Calu3 (cell line): ENCODE data around the gene SMS. TPM values are rescaled to one million over a fixed set of nuclear protein-coding genes. Genes with fewer than 3 reads are reported as not detected.

Experiments used
- BruUV-seq: library from RNA; stranded (reverse); fragments of 400-500 nt; replicated peaks from 2 replicates; lab custom pipeline; 2021; lab: Mats Ljungman, UMichigan
- CTCF ChIA-PET: fragments of 300-600 bp; sonication (Branson Sonifier 250); formaldehyde crosslinking; loops from one replicate; lab custom pipeline; 2022; ENCODE audit warnings: antibody characterized with exemption; lab: Charles Lee
- DNase-seq: peaks from one replicate; pipeline ENCODE4 v3.0.0; 2022
- H3K27ac Mint-ChIP-seq: one replicate; pipeline ENCODE4 v1.8.0; 2022; ENCODE audit warnings: mixed read lengths; ENCODE audit not compliant: unreplicated experiment
- H3K27me3 Mint-ChIP-seq: one replicate; pipeline ENCODE4 v1.8.0; 2022; ENCODE audit warnings: mixed read lengths; ENCODE audit not compliant: unreplicated experiment
- H3K36me3 Mint-ChIP-seq: one replicate; pipeline ENCODE4 v1.8.0; 2022; ENCODE audit warnings: mild to moderate bottlenecking, moderate library complexity, mixed read lengths; ENCODE audit not compliant: insufficient read depth, unreplicated experiment
- H3K4me1 Mint-ChIP-seq: one replicate; pipeline ENCODE4 v1.8.0; 2022; ENCODE audit warnings: mild to moderate bottlenecking, low read depth, mixed read lengths; ENCODE audit not compliant: unreplicated experiment
- H3K4me3 Mint-ChIP-seq: one replicate; pipeline ENCODE4 v1.8.0; 2022; ENCODE audit warnings: mild to moderate bottlenecking, low read depth, moderate library complexity, mixed read lengths; ENCODE audit not compliant: unreplicated experiment
- H3K9me3 Mint-ChIP-seq: one replicate; pipeline ENCODE4 v1.8.0; 2022; ENCODE audit warnings: low read depth, mixed read lengths; ENCODE audit not compliant: unreplicated experiment
- CTCF ChIP-seq: fragments of 200-600 bp; IDR thresholded peaks from one replicate; pipeline ENCODE4 v1.8.0; 2022; ENCODE audit warnings: antibody characterized with exemption; ENCODE audit not compliant: unreplicated experiment
- intact Hi-C: fragments of 100-400 bp; cut with micrococcal nuclease; formaldehyde crosslinking; loops from one replicate; pipeline ENCODE4 v1.10.0; 2022; ENCODE audit not compliant: unreplicated experiment
- total RNA-seq: library from RNA; stranded (reverse); gene quantifications from 2 replicates; pipeline ENCODE4 v1.2.3, GENCODE V29; 2022

Gene SMS
- total RNA-seq, 1 experiment from 2014 or later: 225 TPM

GRCh38 chrX:21985332-21985777, 44.8 kb downstream of the SMS start:
- H3K36me3 Mint-ChIP-seq: peaks cover 46% of the 10 kb centered on the region
- DNase-seq: peak; percentile 66
- no peak overlapping the region for H3K4me3 Mint-ChIP-seq
- CTCF ChIA-PET: interaction anchor here (0.7 to 1.5 kb wide), 10 partner anchors 11 to 763 kb away, joined by 3 to 22 read pairs (median 5); no protein-coding TSS in a partner anchor
- H3K4me1 Mint-ChIP-seq: no peaks in the 10 kb centered on the region
- H3K27ac Mint-ChIP-seq: no peak overlapping the region
- intact Hi-C loops: loop anchor here (1.0 to 10.0 kb wide), 5 partner anchors 137 to 1649 kb away; no protein-coding TSS in a partner anchor
- no TSS peak for BruUV-seq
- TF ChIP-seq CTCF: peak; percentile 75
- H3K9me3 Mint-ChIP-seq: no peaks in the 10 kb centered on the region
- H3K27me3 Mint-ChIP-seq: no peaks in the 10 kb centered on the region

- H3K27me3 Mint-ChIP-seq: no peaks in the 10 kb centered on the region
- intact Hi-C loops: loop anchor here (5.0 to 10.0 kb wide), 3 partner anchors 136 to 1648 kb away; no protein-coding TSS in a partner anchor
- no peaks in the 10 kb centered on the region for H3K9me3 Mint-ChIP-seq
- no peak overlapping the region for H3K27ac Mint-ChIP-seq
- no peak for DNase-seq
- H3K4me3 Mint-ChIP-seq: no peak overlapping the region
- H3K36me3 Mint-ChIP-seq: peaks cover 50% of the 10 kb centered on the region
- CTCF ChIA-PET: interaction anchor here (0.6 kb wide), 1 partner anchor 101 kb away, joined by 4 read pairs; no protein-coding TSS in a partner anchor
- no peak for TF ChIP-seq CTCF
- H3K4me1 Mint-ChIP-seq: no peaks in the 10 kb centered on the region
- BruUV-seq: no TSS peak
Measured at GRCh38 chrX:21986596-21986995, 46.1 kb downstream of the SMS start.

- DNase-seq: no peak
- intact Hi-C loops: loop anchor here (5.0 to 10.0 kb wide), 3 partner anchors 133 to 1645 kb away; no protein-coding TSS in a partner anchor
- Mint-ChIP-seq H3K27me3 (no peaks in the 10 kb centered on the region), H3K4me1 (no peaks in the 10 kb centered on the region), H3K36me3 (peaks cover 45% of the 10 kb centered on the region), H3K9me3 (no peaks in the 10 kb centered on the region), H3K4me3 (no peak overlapping the region), H3K27ac (no peak overlapping the region)
- CTCF ChIA-PET: no interaction called here
- TF ChIP-seq CTCF: no peak
- BruUV-seq: no TSS peak
Measured at GRCh38 chrX:21989384-21989783, 48.9 kb downstream of the SMS start.

- CTCF ChIA-PET: no interaction called here
- no peaks in the 10 kb centered on the region for H3K9me3 Mint-ChIP-seq
- DNase-seq: no peak
- H3K27ac Mint-ChIP-seq: no peak overlapping the region
- no TSS peak for BruUV-seq
- H3K36me3 Mint-ChIP-seq: peaks cover 44% of the 10 kb centered on the region
- no peaks in the 10 kb centered on the region for H3K4me1 Mint-ChIP-seq
- intact Hi-C loops: no loop called here
- H3K27me3 Mint-ChIP-seq: no peaks in the 10 kb centered on the region
- no peak overlapping the region for H3K4me3 Mint-ChIP-seq
- TF ChIP-seq CTCF: no peak
Measured at GRCh38 chrX:21990832-21991231, 50.3 kb downstream of the SMS start.
